ENCODE measurements around the gene MTCL1.

MTCL1 gene

DNA sequence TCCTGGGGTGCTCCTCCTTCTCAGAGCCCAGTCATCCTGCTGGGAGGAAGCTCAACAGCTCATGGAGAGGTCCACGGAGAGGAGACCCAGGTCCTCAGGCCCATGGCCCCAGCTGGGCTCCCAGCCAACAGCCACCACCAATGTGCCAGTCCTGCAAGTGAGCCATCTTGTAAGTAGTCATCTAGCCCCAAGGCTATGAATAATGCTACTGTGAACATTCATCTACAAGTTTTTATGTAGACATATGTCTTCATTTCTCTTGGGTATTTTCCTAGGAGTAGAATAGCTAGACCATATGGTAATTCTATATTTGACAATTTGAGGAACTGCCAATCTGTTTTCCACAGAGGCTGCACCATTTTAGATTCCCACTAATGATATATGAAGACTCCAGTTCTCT, 166.1 kb downstream of the MTCL1 start:
- no peak for DNase-seq

DNA sequence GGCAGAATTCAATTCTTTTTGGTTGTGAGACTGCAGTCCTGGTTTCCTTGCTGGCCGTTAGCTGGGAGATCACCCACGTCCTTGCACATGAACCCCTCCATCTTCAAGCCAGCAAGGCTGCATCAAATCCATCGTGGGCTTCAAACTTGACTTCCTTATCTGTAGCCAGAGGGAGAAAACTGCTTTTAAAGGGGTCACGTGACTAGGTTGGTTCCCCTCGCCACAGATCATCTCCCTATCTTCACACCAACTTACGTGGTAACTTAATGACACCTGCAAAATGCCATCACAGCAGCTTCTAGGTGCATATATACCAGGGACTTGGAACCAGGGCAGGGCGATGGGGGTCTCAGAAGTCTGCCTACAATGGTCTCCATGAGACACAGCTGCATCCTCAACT, 169.5 kb downstream of the MTCL1 start:
- no peak for DNase-seq

DNA sequence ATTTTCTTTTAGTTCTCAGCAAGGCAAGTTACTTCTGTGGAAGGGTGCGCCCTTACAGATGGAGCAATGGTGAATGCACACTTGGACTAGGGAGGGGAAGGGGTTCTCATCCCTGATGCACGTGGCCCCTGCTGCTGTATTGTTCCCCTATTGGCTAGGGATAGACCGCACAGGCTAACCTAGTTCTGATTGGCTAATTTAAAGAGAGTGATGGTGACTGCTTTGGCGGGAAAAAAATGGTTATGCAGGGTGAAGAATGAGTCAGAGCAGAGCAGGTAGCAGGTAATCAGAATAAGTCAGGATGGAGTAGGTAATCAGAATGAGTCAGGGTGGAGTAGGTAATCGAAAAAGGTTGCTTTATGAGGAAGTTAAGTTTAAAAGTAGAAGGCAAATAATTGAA, 171.5 kb downstream of the MTCL1 start:
- DNase-seq, result no peak

DNA sequence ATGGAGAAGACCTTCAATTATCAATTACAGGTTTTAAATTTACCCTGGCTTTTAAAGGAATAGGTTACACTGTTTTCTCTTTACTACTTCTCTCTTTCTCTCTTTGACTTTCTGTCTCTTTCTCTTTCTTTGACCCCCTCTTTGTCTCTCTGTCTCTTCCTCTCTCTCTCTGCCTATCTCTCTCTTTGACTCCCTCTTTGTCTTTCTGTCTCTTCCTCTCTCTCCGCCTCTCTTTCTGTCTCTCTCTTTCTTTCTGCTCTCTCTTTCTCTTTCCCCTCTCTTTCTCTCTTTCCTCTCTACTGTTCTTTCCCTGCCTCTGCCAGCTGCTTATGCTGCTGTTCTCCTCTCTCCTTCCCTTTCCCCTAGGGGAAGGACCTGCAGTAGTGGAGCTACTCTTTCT, 175.7 kb downstream of the MTCL1 start:
- DNase-seq, result no peak
